ENCODE measurements around the gene TLK2.
"Not testable (repeated sequence)": the region's sequence is repeated elsewhere in the genome, so short reads cannot be mapped to it uniquely, and the experiment has no call there.

TLK2 gene

GRCh38 chr17:62478424-62478879 is at the start of gene TLK2:
Gene TLK2 (plus strand): TSS chr17:62478825. CDS start chr17:62481126, 2,301 bp downstream.
- DNase-seq, result peak; percentile 32 to 64

DNA sequence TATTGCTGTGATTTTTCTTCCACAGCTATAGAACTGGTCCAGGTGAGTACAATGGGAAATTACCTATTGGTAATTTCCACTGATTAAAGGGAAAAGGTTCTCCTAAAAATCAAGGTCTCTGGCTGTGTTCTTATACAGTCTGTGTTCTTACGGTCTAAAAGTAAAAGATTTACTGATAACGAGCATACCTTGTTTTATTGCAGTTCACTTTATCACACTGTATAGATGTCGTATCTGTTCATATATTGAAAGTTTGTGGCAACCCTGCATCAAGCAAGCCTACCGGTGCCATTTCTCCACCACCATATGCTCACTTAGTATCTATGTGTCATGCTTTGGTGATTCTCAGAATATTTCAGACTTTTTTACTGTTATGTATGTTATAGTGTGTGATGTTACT is 43.4 kb upstream of the TLK2 start:
- DNase-seq, result not testable (repeated sequence)

DNA sequence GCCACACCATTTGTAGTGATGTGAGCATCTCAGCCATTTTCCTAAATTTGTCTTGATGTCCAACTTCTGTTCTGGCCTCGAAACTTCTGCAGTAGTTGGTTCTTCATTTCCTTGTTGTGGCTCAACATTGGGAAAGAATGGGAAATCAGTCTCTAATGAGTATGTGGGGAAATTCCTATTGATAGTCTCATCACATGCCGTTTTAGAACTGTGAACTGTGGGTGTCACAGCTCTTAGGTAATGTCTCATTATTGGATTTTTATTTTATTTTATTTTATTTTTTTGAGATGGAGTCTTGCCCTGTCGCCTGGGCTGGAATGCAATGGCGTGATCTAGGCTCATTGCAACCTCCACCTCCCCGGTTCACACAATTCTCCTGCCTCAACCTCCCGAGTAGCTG is 37.4 kb upstream of the TLK2 start:
- not testable (repeated sequence) for DNase-seq

DNA sequence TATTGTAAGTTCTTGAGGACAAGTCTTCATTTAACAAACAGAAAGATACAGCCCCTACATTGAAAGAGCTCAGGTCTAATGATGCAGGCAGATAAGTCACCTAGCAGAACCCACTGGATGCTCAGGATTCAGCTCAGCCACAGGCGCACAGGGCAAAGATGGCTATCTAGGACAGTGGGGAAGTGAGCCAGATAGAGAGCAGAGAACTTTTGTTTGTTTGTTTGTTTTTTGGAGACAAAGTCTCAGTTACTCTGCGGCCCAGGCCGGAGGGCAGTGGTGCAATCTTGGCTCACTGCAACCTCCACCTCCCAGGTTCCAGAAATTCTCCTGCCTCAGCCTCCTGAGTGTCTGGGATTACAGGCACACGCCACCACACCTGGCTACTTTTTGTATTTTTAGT is 34.6 kb upstream of the TLK2 start:
- DNase-seq, result no peak

GRCh38 chr17:62445791-62446190 is 32.8 kb upstream of the TLK2 start:
- DNase-seq, result not testable (repeated sequence)

- not testable (repeated sequence) for DNase-seq
These were observed 26.4 kb upstream of the TLK2 start for GRCh38 chr17:62452195-62452594.

GRCh38 chr17:62453041-62453440 is 25.6 kb upstream of the TLK2 start:
- DNase-seq, result not testable (repeated sequence)

- DNase-seq, result not testable (repeated sequence)
These were observed 25.0 kb upstream of the TLK2 start for GRCh38 chr17:62453656-62454055.

DNA sequence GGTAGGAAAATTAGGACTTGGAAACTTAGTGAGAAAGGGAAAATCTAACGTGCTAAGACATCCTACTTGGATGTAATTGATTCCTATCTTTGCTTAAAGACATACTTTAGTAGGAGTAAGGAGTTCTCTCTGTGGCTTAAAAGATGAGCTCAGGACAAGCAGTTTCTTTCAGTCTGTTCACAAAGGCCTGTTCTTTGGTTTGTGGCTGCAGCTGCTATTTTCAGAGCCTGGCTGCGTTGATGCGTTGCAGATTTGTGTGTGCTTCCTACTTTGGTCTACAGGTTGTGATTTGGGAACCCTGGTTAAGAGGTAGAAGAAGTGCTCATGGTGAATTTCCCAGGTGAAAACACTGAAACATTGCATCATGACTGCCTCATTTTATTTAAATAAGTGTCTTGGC is 24.5 kb upstream of the TLK2 start:
- DNase-seq, result not testable (repeated sequence)

GRCh38 chr17:62456016-62456415 is 22.6 kb upstream of the TLK2 start:
- no peak for DNase-seq

DNA sequence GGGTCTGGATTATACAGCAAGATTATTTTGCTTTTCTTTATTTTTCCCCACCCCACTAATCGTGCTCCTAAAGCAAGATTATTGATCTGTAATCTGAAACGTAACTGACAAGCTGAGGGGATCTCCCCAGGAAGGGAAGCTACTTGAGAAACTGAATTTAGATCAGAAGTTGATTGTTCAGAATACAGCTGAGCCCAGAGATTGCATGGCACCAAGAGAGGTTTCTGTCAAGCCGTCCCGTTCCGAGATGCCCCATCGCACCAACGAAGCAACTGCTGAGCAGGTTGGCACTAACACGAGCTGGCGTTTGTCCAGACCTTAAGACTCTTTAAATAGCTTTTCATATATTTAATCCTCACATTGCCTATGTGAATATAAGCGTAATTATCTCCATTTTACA is 20.1 kb upstream of the TLK2 start:
- DNase-seq, result not testable (repeated sequence)

GRCh38 chr17:62464422-62464821 is 14.2 kb upstream of the TLK2 start:
- DNase-seq, result not testable (repeated sequence)

GRCh38 chr17:62465271-62465670 is 13.4 kb upstream of the TLK2 start:
- DNase-seq, result not testable (repeated sequence)

DNA sequence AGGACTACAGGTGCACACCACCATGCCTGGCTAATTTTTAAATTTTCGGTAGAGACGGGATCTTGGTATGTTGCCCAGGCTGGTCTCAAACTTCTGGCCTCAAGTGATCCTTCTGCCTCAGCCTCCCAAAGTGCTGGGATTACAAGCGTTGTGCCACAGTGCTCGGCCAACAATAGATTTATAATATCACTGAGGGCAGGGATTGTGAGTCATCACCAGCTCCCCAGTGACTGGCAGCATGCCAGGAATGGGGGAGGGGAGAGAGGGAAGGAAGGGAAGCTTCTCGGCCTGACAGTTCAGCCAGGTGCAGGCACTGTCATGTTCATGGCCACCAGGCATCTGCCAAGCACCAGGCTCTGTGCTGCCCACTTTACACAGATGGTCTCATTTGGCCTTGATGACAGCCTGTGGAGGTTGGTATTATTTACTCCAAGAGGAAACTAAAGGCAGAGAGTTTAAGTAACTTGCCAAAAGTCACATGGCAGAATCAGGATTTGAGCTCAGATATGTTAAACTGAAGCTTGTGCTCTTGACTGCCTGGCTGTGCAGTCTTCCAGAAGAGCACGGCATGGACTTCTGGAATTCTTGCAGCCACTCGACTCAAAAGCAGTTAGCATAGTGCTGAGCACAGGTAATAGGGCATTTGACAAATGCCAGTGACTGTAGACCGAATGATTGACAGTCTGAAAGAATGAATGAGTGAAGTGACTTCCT is 7.8 kb upstream of the TLK2 start:
- DNase-seq, result peak in 1 of 2 donors; percentile 7

GRCh38 chr17:62471380-62471880 is 7.2 kb upstream of the TLK2 start:
- not testable (repeated sequence) for DNase-seq

- not testable (repeated sequence) for DNase-seq
These were observed 5.3 kb upstream of the TLK2 start for GRCh38 chr17:62473030-62473982.

DNA sequence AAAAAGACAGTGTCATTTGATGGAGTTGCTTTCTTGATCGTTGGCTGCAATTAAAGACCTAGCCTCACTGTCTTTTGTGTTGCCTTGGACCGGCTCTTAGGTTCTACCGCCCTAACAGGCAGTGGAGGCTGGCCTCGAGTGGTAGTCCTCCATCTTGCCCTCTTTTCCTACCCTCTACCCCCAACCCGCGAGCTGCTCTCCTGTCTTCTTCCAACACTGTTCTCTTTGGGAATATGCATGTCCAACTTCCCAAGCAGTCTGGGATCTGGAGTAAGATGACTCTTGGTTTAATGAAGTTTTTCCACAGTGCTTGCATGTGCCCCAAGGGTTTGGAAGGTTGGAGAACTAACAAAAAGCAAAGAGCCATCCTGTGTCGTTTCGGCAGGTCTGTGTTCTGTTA is 1.5 kb upstream of the TLK2 start:
- DNase-seq, result not testable (repeated sequence)

GRCh38 chr17:62477718-62478408 is 762 bp upstream of the TLK2 start:
- peak in 1 of 2 donors; percentile 63 for DNase-seq

DNA sequence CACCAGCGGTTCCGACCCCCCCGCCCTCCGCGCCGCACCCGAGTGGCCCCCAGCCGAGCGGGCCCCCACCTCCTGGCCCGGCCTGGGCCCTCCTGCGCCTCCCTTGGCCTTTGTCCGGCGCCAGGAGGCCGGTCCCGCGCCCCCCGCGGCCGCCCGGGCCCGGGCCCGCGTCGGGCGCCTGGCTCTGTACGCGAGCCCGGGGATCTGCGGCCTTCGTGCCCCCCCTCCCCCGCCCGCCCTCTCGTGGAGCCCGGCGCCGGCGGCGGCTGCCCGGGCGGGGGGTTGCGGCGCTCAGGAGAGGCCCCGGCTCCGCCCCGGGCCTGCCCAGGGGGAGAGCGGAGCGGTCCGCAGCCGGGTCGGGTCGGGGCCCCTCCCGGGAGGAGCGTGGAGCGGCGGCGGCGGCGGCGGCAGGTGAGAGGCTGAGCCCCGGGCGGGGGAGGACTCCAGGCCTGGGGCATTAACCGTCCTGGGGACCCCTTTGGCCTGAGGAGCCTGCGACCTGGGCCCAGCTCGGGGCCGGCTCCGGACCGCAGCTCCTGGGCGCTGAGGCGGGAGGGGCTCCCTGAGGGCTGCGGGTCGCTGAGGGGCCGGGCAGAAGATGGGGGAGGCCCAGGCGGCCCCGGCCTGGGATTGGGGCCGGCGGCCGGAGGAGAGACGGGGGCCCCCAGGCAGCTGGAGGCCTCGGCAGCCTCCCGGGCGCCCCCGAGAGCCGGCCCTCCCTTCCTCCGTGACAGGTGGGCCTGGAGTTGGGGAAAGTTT is 434 bp downstream of the TLK2 start:
- DNase-seq, result peak in 1 of 2 donors; percentile 30

- DNase-seq, result peak in 1 of 2 donors; percentile 4
These were observed 1.1 kb downstream of the TLK2 start for GRCh38 chr17:62479639-62480258.

DNA sequence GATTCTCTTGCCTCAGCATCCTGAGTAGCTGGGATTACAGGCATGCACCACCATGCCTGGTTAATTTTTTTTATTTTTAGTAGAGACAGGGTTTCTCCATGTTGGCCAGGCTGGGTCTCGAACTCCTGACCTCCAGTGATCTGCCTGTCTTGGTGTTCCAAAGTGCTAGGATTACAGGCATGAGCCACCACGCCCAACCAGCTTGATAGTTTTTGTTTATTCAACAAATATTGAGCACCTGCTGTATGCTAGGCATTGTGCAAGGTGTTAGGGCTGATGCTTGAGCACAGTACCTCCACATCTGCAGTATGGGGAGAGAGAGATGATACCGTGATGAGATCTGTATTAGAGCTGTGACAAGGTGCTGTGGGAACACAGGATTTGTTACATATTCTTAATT is 3.9 kb downstream of the TLK2 start:
- DNase-seq, result not testable (repeated sequence)

All from hippocampal formation (tissue), 2 donors.